ENCODE measurements around the gene MYL2. TPM values are rescaled to one million over a fixed set of nuclear protein-coding genes. Genes with fewer than 3 reads are reported as not detected.
A peak's percentile ranks its signal among the peaks of the same experiment; 100 is the strongest.

Gene MYL2
- total RNA-seq, 4 donors from 2014 or later = not detected

GRCh38 chr12:110940296-110940695, 19.9 kb upstream of the MYL2 start:
- WGBS, 2 donors = 88 to 93% methylated on average over 4 of the region's 4 CpGs
- TF ChIP-seq CTCF (IDR thresholded peaks at IDR 0.05) (no peak), POLR2A (IDR thresholded peaks at IDR 0.05) (no peak)
- H3K4me3 ChIP-seq (ENCODE audit: low read depth, poor library complexity, severe bottlenecking) = no peak overlapping the region
- intact Hi-C loops (cut with DNase I; ENCODE audit: low total_unique reads) = no loop called here
- peak in 1 of 2 donors; percentile 10 for DNase-seq (ENCODE audit: low spot score in 2 of 2)

GRCh38 chr12:110937104-110937641, 16.8 kb upstream of the MYL2 start:
- TF ChIP-seq CTCF (IDR thresholded peaks at IDR 0.05) (peak in 1 of 3 donors; percentile 60), POLR2A (IDR thresholded peaks at IDR 0.05) (no peak)
- DNase-seq (ENCODE audit: low spot score in 2 of 2) = peak in 1 of 2 donors; percentile 87
- WGBS, 2 donors = 3 to 4% methylated on average over 21 of the region's 21 CpGs
- no peak overlapping the region for H3K4me3 ChIP-seq (ENCODE audit: low read depth, poor library complexity, severe bottlenecking)
- intact Hi-C loops (cut with DNase I; ENCODE audit: low total_unique reads) = no loop called here

- TF ChIP-seq CTCF (IDR thresholded peaks at IDR 0.05) (no peak), POLR2A (IDR thresholded peaks at IDR 0.05) (no peak)
- intact Hi-C loops (cut with DNase I; ENCODE audit: low total_unique reads) = no loop called here
- H3K4me3 ChIP-seq (ENCODE audit: low read depth, poor library complexity, severe bottlenecking) = no peak overlapping the region
- WGBS, 2 donors = 25 to 30% methylated on average over 13 of the region's 13 CpGs
- peak in 1 of 2 donors; percentile 26 for DNase-seq (ENCODE audit: low spot score in 2 of 2)
Measured at GRCh38 chr12:110936367-110937103, 16.2 kb upstream of the MYL2 start.

- WGBS, 2 donors = 87 to 88% methylated on average over 4 of the region's 4 CpGs
- TF ChIP-seq POLR2A (IDR thresholded peaks at IDR 0.05) = no peak
- TF ChIP-seq CTCF (IDR thresholded peaks at IDR 0.05) = no peak
- H3K4me3 ChIP-seq (ENCODE audit: low read depth, poor library complexity, severe bottlenecking) = no peak overlapping the region
- intact Hi-C loops (cut with DNase I; ENCODE audit: low total_unique reads) = no loop called here
- peak in 1 of 2 donors; percentile 25 for DNase-seq (ENCODE audit: low spot score in 2 of 2)
Measured at GRCh38 chr12:110935588-110935987, 15.2 kb upstream of the MYL2 start.

- 54 to 68% methylated on average over 3 of the region's 3 CpGs for WGBS, 2 donors
- intact Hi-C loops (cut with DNase I; ENCODE audit: low total_unique reads) = no loop called here
- peak in 1 of 2 donors; percentile 46 for DNase-seq (ENCODE audit: low spot score in 2 of 2)
- TF ChIP-seq CTCF (IDR thresholded peaks at IDR 0.05) = no peak
- no peak for TF ChIP-seq POLR2A (IDR thresholded peaks at IDR 0.05)
- H3K4me3 ChIP-seq (ENCODE audit: low read depth, poor library complexity, severe bottlenecking) = no peak overlapping the region
Measured at GRCh38 chr12:110934093-110934852, 13.9 kb upstream of the MYL2 start.

All from lower leg skin (tissue), 4 donors.